Trophoblast cell (in vitro differentiated cells and primary cell): ENCODE measurements around the gene TRUB2.

ENCODE experiments used
- DNase-seq, 2 donors: peaks; one replicate each; pipeline ENCODE4 v3.0.0-alpha.2; 2016
- H2AFZ ChIP-seq: 2 replicates; pipeline ENCODE4 v1.6.1; 2013; ENCODE audit warnings: low read length, moderate library complexity, mild to moderate bottlenecking; ENCODE audit not compliant: insufficient read depth, poor library complexity
- H2AK5ac ChIP-seq: 2 replicates; pipeline ENCODE4 v1.6.1; 2013; ENCODE audit warnings: mild to moderate bottlenecking, low read length
- H2BK120ac ChIP-seq: 2 replicates; pipeline ENCODE4 v1.6.1; 2013; ENCODE audit warnings: low read length, mild to moderate bottlenecking, moderate library complexity; ENCODE audit not compliant: insufficient read depth, poor library complexity
- H2BK12ac ChIP-seq: 2 replicates; pipeline ENCODE4 v1.6.1; 2013; ENCODE audit warnings: mild to moderate bottlenecking, low read length, moderate library complexity
- H2BK5ac ChIP-seq: 2 replicates; pipeline ENCODE4 v1.6.1; 2013; ENCODE audit warnings: low read length, low read depth, moderate library complexity, mild to moderate bottlenecking; ENCODE audit not compliant: poor library complexity
- H3K14ac ChIP-seq: 2 replicates; pipeline ENCODE4 v1.6.1; 2013; ENCODE audit warnings: mild to moderate bottlenecking, low read length
- H3K18ac ChIP-seq: 2 replicates; pipeline ENCODE4 v1.6.1; 2013; ENCODE audit warnings: mild to moderate bottlenecking, low read length
- H3K23ac ChIP-seq: 2 replicates; pipeline ENCODE4 v1.6.1; 2013; ENCODE audit warnings: low read length
- H3K27ac ChIP-seq: 2 replicates; pipeline ENCODE4 v1.5.1; 2013; ENCODE audit warnings: low read depth, mild to moderate bottlenecking, inconsistent platforms, low read length, moderate library complexity
- H3K27me3 ChIP-seq: 2 replicates; pipeline ENCODE4 v1.6.1; 2013; ENCODE audit warnings: inconsistent platforms, mild to moderate bottlenecking, low read length, moderate library complexity; ENCODE audit not compliant: insufficient read depth
- H3K36me3 ChIP-seq, 2 experiments: 1 replicate in 1 of 2; 2 replicates in 1 of 2; pipeline ENCODE4 v1.6.1; 2013; ENCODE audit warnings: low read length in 2 of 2, mild to moderate bottlenecking in 2 of 2, moderate library complexity in 1 of 2; ENCODE audit not compliant: insufficient read depth in 2 of 2, control insufficient read depth in 1 of 2
- H3K4ac ChIP-seq: 2 replicates; pipeline ENCODE4 v1.6.1; 2013; ENCODE audit warnings: low read depth, mild to moderate bottlenecking, low read length, moderate library complexity
- H3K4me1 ChIP-seq, 2 experiments: 1 replicate in 1 of 2; 2 replicates in 1 of 2; pipeline ENCODE4 v1.6.1; 2013; ENCODE audit warnings: low read length in 2 of 2, mild to moderate bottlenecking in 2 of 2, moderate library complexity in 1 of 2; ENCODE audit not compliant: insufficient read depth in 2 of 2, control insufficient read depth in 1 of 2
- H3K4me2 ChIP-seq: 2 replicates; pipeline ENCODE4 v1.6.1; 2013; ENCODE audit warnings: inconsistent platforms, mild to moderate bottlenecking, low read length, moderate library complexity
- H3K4me3 ChIP-seq: 2 replicates; pipeline ENCODE4 v1.5.1; 2013; ENCODE audit warnings: mild to moderate bottlenecking, low read depth, low read length, inconsistent platforms
- H3K79me1 ChIP-seq: one replicate; pipeline ENCODE4 v1.6.1; 2013; ENCODE audit warnings: low read length
- H3K79me2 ChIP-seq: 2 replicates; pipeline ENCODE4 v1.6.1; 2013; ENCODE audit warnings: low read length, mild to moderate bottlenecking; ENCODE audit not compliant: control insufficient read depth, insufficient read depth, poor library complexity
- H3K9ac ChIP-seq: 2 replicates; pipeline ENCODE4 v1.6.1; 2013; ENCODE audit warnings: mild to moderate bottlenecking, low read length
- H3K9me3 ChIP-seq: 2 replicates; pipeline ENCODE4 v1.6.1; 2013; ENCODE audit warnings: low read depth, mild to moderate bottlenecking, control low read depth, inconsistent platforms, low read length; ENCODE audit not compliant: insufficient read depth
- H4K12ac ChIP-seq: 2 replicates; pipeline ENCODE4 v1.6.1; 2013; ENCODE audit warnings: low read depth, mild to moderate bottlenecking, low read length, moderate library complexity
- H4K8ac ChIP-seq: 2 replicates; pipeline ENCODE4 v1.6.1; 2013; ENCODE audit warnings: low read depth, mild to moderate bottlenecking, low read length, moderate library complexity
- H4K91ac ChIP-seq: one replicate; pipeline ENCODE4 v1.6.1; 2013; ENCODE audit warnings: low read depth, mild to moderate bottlenecking, low read length, moderate library complexity
- WGBS: extraction: QIAGEN DNeasy Blood & Tissue Kit; methylation state at CpG from one replicate; pipeline ENCODE4 v1.1.7; 2013; ENCODE audit warnings: missing lambda C conversion rate; ENCODE audit not compliant: insufficient read length, insufficient coverage; ENCODE audit errors: extremely low coverage; 5-methylcytosine and 5-hydroxymethylcytosine counted together

Gene TRUB2

DNA sequence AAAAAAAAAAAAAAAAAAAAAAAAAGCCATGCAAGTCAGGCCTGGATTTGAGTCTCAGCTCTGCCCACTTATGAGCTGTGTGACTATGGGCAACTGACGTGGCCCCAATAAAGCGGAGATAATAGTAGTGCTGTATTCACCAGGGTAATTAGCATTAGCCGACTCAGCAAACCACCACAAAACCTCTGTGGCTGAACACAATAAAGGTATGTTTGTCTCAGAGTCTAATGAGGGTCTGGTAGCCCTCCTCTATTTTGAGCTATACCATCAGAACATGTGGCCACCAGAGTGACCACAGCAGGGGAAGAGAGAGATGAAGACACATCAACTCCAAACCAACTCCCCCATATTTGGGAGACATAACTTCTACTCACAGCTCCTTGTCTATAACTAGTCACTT lies 30.2 kb downstream of the TRUB2 start:
- Histone ChIP-seq H4K12ac (no peak overlapping the region), H3K27me3 (no peaks in the 10 kb centered on the region)

GRCh38 chr9:128288273-128289004 lies 33.8 kb downstream of the TRUB2 start:
- WGBS: no CpG with 5 or more reads among the region's 11 CpGs
- H3K4ac ChIP-seq: no peak overlapping the region
- H4K12ac ChIP-seq: no peak overlapping the region
- no peak overlapping the region for H3K4me3 ChIP-seq
- peaks cover 24 to 27% of the 10 kb centered on the region in 2 experiments for H3K36me3 ChIP-seq
- no peak overlapping the region for H3K14ac ChIP-seq
- H3K18ac ChIP-seq: no peak overlapping the region
- H3K27ac ChIP-seq: no peak overlapping the region
- H2BK5ac ChIP-seq: no peak overlapping the region
- no peaks in the 10 kb centered on the region for H3K27me3 ChIP-seq
- no peak overlapping the region for H2AK5ac ChIP-seq
- H4K91ac ChIP-seq: no peak overlapping the region
- H3K79me2 ChIP-seq: no peaks in the 10 kb centered on the region
- no peak overlapping the region for H2AFZ ChIP-seq
- no peak overlapping the region for H2BK12ac ChIP-seq
- H3K4me2 ChIP-seq: no peak overlapping the region
- no peak for DNase-seq
- no peak overlapping the region for H3K23ac ChIP-seq
- H3K9ac ChIP-seq: no peak overlapping the region
- no peaks in the 10 kb centered on the region for H3K4me1 ChIP-seq
- H3K79me1 ChIP-seq: no peaks in the 10 kb centered on the region
- H2BK120ac ChIP-seq: no peak overlapping the region
- no peak overlapping the region for H4K8ac ChIP-seq
- no peaks in the 10 kb centered on the region for H3K9me3 ChIP-seq

More for the DNA sequence above, 30.2 kb downstream of the TRUB2 start:
- H3K18ac ChIP-seq: no peak overlapping the region
- no peak overlapping the region for H3K14ac ChIP-seq
- no peaks in the 10 kb centered on the region for H3K79me1 ChIP-seq
- no peak overlapping the region for H2BK12ac ChIP-seq
- H3K9ac ChIP-seq: no peak overlapping the region
- H4K8ac ChIP-seq: no peak overlapping the region
- H3K79me2 ChIP-seq: no peaks in the 10 kb centered on the region
- H3K4me1 ChIP-seq: peaks cover 6 to 8% of the 10 kb centered on the region in 2 experiments
- DNase-seq: no peak
- no CpG with 5 or more reads among the region's 3 CpGs for WGBS
- peaks cover 9% of the 10 kb centered on the region in 2 experiments for H3K36me3 ChIP-seq
- no peak overlapping the region for H3K23ac ChIP-seq
- H2BK5ac ChIP-seq: no peak overlapping the region
- no peak overlapping the region for H2AFZ ChIP-seq
- H3K27ac ChIP-seq: no peak overlapping the region
- H3K4me3 ChIP-seq: no peak overlapping the region
- H3K4me2 ChIP-seq: no peak overlapping the region
- H2AK5ac ChIP-seq: no peak overlapping the region
- no peak overlapping the region for H3K4ac ChIP-seq
- no peak overlapping the region for H4K91ac ChIP-seq
- H3K9me3 ChIP-seq: no peaks in the 10 kb centered on the region
- no peak overlapping the region for H2BK120ac ChIP-seq

DNA sequence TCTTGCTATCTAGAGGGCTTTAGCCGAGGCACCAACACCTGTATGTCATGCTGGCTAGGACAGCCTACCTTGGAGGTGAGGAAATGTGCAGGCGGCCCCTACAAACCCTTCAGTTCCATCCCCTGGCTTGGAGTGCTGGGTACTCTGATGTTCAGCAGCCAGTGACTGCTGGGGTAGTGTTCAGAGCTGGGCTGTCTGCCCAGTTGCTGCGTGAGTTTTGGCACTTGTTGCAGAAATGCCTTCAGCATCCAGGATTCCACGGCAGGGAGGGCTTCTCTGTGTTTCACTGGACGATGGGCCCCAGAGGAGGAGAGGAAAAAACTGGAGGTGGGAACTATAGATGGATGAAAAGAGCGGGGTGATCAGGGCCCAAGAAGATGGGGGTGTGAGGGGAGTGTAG lies 35.8 kb downstream of the TRUB2 start:
- Histone ChIP-seq H3K27ac (no peak overlapping the region), H3K9me3 (no peaks in the 10 kb centered on the region), H3K4me3 (no peak overlapping the region), H2AFZ (no peak overlapping the region), H2BK120ac (no peak overlapping the region), H4K8ac (no peak overlapping the region), H3K79me1 (no peaks in the 10 kb centered on the region), H3K14ac (no peak overlapping the region), H3K27me3 (no peaks in the 10 kb centered on the region), H3K4me1 (no peaks in the 10 kb centered on the region), H3K79me2 (no peaks in the 10 kb centered on the region), H4K91ac (no peak overlapping the region), H3K18ac (no peak overlapping the region), H3K4ac (no peak overlapping the region), H4K12ac (no peak overlapping the region), H2BK12ac (no peak overlapping the region), H2BK5ac (no peak overlapping the region), H2AK5ac (no peak overlapping the region), H3K4me2 (no peak overlapping the region), H3K9ac (peak overlapping the region; percentile 30), H3K23ac (no peak overlapping the region), H3K36me3 (peaks cover 24 to 27% of the 10 kb centered on the region in 2 experiments)
- DNase-seq: no peak
- no CpG with 5 or more reads among the region's 6 CpGs for WGBS

DNA sequence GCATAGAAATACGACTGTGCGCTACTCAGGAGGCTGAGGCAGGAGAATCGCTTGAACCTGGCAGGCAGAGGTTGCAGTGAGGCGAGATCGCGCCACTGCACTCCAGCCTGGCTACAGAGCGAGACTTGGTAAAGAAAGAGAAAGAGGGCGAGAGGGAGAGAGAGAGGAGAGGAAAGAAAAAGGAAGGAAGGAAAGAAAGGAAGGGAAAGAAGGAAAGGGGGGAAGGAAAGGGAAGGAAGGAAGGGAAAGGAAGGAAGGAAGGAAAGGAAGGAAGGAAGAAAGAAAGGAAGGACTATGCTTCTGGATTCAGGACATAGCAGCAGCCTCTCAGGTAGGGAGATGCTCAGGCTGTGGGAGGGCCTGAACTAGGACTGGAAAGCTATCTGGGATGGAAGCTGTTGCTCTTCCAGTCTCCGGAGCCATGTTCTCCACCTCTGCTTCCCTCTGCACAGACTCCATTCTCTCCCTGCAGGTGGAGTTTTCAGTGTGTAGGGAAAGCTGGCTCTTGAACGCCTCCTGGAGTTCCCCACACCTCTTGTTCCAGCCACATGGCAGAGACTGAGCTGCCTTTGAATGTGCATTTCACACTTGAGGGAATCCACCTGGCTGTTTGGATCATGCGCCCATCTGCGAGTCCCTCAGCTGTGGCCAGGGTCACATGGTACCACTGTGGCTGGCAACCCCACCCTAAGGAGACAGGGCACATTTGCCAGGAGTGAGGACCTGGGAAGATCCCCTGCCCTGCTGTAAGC lies 37.0 kb downstream of the TRUB2 start:
- DNase-seq: no peak

More for the DNA sequence above, 37.0 kb downstream of the TRUB2 start:
- H3K14ac ChIP-seq: no peak overlapping the region
- no peak overlapping the region for H4K8ac ChIP-seq
- no peak overlapping the region for H3K23ac ChIP-seq
- no peak overlapping the region for H2BK12ac ChIP-seq
- no peak overlapping the region for H2AK5ac ChIP-seq
- no peak overlapping the region for H3K9ac ChIP-seq
- H3K27ac ChIP-seq: no peak overlapping the region
- no peak overlapping the region for H4K12ac ChIP-seq
- H3K27me3 ChIP-seq: no peaks in the 10 kb centered on the region
- peaks cover 24 to 27% of the 10 kb centered on the region in 2 experiments for H3K36me3 ChIP-seq
- no CpG with 5 or more reads among the region's 12 CpGs for WGBS
- no peak overlapping the region for H4K91ac ChIP-seq
- H3K79me2 ChIP-seq: no peaks in the 10 kb centered on the region
- H2AFZ ChIP-seq: no peak overlapping the region
- H2BK120ac ChIP-seq: no peak overlapping the region
- H3K79me1 ChIP-seq: no peaks in the 10 kb centered on the region
- H2BK5ac ChIP-seq: no peak overlapping the region
- H3K4ac ChIP-seq: no peak overlapping the region
- no peak overlapping the region for H3K4me2 ChIP-seq
- no peaks in the 10 kb centered on the region for H3K9me3 ChIP-seq
- peaks cover 0 to under 1% of the 10 kb centered on the region in 2 experiments for H3K4me1 ChIP-seq
- no peak overlapping the region for H3K18ac ChIP-seq
- no peak overlapping the region for H3K4me3 ChIP-seq
